Smooth muscle cell of the coronary artery (primary cell): ENCODE measurements around the gene POMC. TPM values are rescaled to one million over a fixed set of nuclear protein-coding genes. Genes with fewer than 3 reads are reported as not detected.

Source experiments
- total RNA-seq: library from RNA; depleted of rRNA; stranded (reverse); fragments of >200 nt; gene quantifications from 2 replicates; pipeline ENCODE4 v1.2.3, GENCODE V29; 2014; ENCODE audit warnings: low replicate concordance

Gene POMC
- 0.15 and 0.59 TPM in 2 replicates for total RNA-seq

DNA sequence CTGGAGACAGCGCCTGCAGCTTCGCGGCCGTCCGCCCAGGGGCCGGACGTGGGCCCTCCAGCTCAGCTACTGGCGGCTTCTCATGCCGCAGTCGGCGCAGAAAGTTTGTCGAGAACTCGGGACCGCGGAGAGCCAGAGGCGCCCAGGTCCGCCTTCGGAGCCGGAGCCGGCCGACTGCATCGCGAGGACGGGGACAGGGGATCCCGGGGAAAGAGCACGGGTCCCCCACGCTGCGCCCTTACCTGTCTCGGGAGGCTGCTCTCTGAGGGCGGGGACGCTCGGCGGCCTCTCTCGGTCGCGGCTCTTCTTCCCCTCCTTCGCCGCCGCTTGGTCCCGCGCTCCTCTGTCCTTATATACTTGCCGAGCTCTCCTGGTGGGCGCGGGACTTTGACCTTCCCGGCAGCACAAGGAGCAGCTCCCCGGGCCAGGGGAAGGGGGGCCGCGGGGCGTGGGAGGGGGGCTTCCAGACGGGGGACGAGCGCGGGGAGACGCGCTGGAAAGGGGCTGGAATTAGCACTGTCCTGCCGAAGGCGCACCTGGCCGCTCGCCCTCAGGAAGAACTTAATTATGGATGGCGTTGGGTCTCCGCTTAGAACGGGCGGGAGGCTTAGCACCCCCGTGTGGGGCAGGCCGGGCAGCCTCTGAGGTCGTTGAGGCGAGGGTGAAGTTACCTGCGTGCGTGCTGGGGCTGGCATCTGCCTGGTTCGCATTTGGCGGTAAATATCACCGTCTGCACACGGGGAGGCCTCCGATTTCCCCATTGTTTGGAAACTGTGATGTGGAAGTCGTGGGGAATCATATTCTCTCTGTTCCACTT, at the start of gene POMC:
Gene POMC, minus strand, starts transcription at position 325 of the 817 bp plus-strand sequence. CDS start 3,808 bp downstream, outside the sequence.

Other genes with a start within 250 kb of the POMC start
- 22.4 and 137 TPM in 2 replicates for gene ADCY3, start 248.3 kb downstream of the POMC start, total RNA-seq
- 3.9 and 5.5 TPM in 2 replicates for gene DNAJC27, start 196.6 kb downstream of the POMC start, total RNA-seq
- 1.1 and 3.0 TPM in 2 replicates for gene EFR3B, start 126.5 kb downstream of the POMC start, total RNA-seq
- gene DNMT3A, start 173.3 kb upstream of the POMC start, total RNA-seq: 18.8 and 25.6 TPM in 2 replicates